HCT116 (cell line): ENCODE data around the gene UBALD2. TPM values are rescaled to one million over a fixed set of nuclear protein-coding genes. Genes with fewer than 3 reads are reported as not detected.

Source experiments
- ATAC-seq: fragments of 200-7000 bp; cut with Tn5 transposase; 2 replicates; pipeline ENCODE4 v1.9.1; 2020; ENCODE audit warnings: mild to moderate bottlenecking, moderate library complexity
- BruUV-seq: library from RNA; stranded (reverse); fragments of 400-500 nt; replicated peaks from 2 replicates; lab custom pipeline; 2021; lab: Mats Ljungman, UMichigan
- CTCF ChIA-PET: fragments of 300-600 bp; sonication (Branson Sonifier 250); formaldehyde crosslinking; loops from one replicate; lab custom pipeline; 2021; ENCODE audit warnings: antibody characterized with exemption; lab: Charles Lee
- POLR2A ChIA-PET: fragments of 300-600, 350-600 bp; sonication (Branson Sonifier 250); formaldehyde crosslinking; loops from one replicate; lab custom pipeline; 2021; ENCODE audit warnings: antibody characterized with exemption; lab: Charles Lee
- RAD21 ChIA-PET, 2 experiments: fragments of 300-600 bp; sonication (Branson Sonifier 250); formaldehyde crosslinking; loops; one replicate each; lab custom pipeline; 2023; ENCODE audit warnings: low total read pairs in 2 of 2; ENCODE audit not compliant: uncharacterized antibody in 2 of 2, unreplicated experiment in 2 of 2, low non-redundant PET in 1 of 2; lab: Charles Lee
- DNase-seq: peaks from one replicate; pipeline ENCODE4 v3.0.0-alpha.2; 2010; ENCODE audit warnings: low read depth, low spot score
- H2AFZ ChIP-seq: fragments of 200-600 bp; shearing (Covaris generic), sonication (generic); 2 replicates; pipeline ENCODE4 v1.6.1; 2017; ENCODE audit warnings: low read depth, mixed run types, mixed read lengths, antibody characterized with exemption, low read length; ENCODE audit not compliant: poor library complexity, severe bottlenecking
- H3K27ac ChIP-seq: 2 replicates; pipeline ENCODE4 v1.5.1; 2012; ENCODE audit warnings: low read depth, low read length
- H3K27me3 ChIP-seq: fragments of 200-600 bp; sonication (generic); 2 replicates; pipeline ENCODE4 v1.6.1; 2016; ENCODE audit warnings: mixed run types, low read length, mixed read lengths; ENCODE audit not compliant: insufficient read depth
- H3K36me3 ChIP-seq, 2 experiments: fragments of 200-500 bp in 1 of 2; fragments of 200-600 bp in 1 of 2; sonication (Bioruptor generic) in 1 of 2; sonication (generic) in 1 of 2; 2 replicates each; pipeline versions ENCODE4 v1.5.1 to v1.6.1; 2014 to 2016; ENCODE audit warnings: low read length in 2 of 2, inconsistent platforms in 1 of 2, mixed read lengths in 1 of 2, mixed run types in 1 of 2; ENCODE audit not compliant: insufficient read depth in 2 of 2, control insufficient read depth in 1 of 2
- H3K4me1 ChIP-seq, 2 experiments: fragments of 200-600 bp in 1 of 2; sonication (generic) in 1 of 2; 2 replicates each; pipeline versions ENCODE4 v1.5.1 to v1.6.1; 2012 to 2017; ENCODE audit warnings: low read length in 2 of 2, inconsistent platforms in 1 of 2, mild to moderate bottlenecking in 1 of 2, mixed read lengths in 1 of 2, mixed run types in 1 of 2, moderate library complexity in 1 of 2; ENCODE audit not compliant: insufficient read depth in 2 of 2, control insufficient read depth in 1 of 2
- H3K4me2 ChIP-seq: fragments of 200-600 bp; sonication (generic); 2 replicates; pipeline ENCODE4 v1.6.1; 2017; ENCODE audit warnings: mixed run types, low read length, mixed read lengths
- H3K4me3 ChIP-seq, 2 experiments: fragments of 200-600 bp in 1 of 2; sonication (generic) in 1 of 2; replicated peaks in 1 of 2; 2 replicates each; pipeline ENCODE4 v1.5.1; 2011 to 2016; ENCODE audit warnings: low read length in 2 of 2, control low read depth in 1 of 2, low read depth in 1 of 2, mild to moderate bottlenecking in 1 of 2, mixed read lengths in 1 of 2, mixed run types in 1 of 2
- H3K79me2 ChIP-seq: fragments of 200-600 bp; sonication (generic); 2 replicates; pipeline ENCODE4 v1.6.1; 2017; ENCODE audit warnings: mild to moderate bottlenecking, mixed run types, low read length, moderate library complexity, mixed read lengths; ENCODE audit not compliant: insufficient read depth
- H3K9ac ChIP-seq: fragments of 200-600 bp; sonication (generic); 2 replicates; pipeline ENCODE4 v1.6.1; 2016; ENCODE audit warnings: low read length, mixed read lengths
- H3K9me2 ChIP-seq: fragments of 200-600 bp; sonication (generic), shearing (Covaris generic); 2 replicates; pipeline ENCODE4 v1.6.1; 2017; ENCODE audit warnings: mixed run types, mild to moderate bottlenecking, moderate library complexity; ENCODE audit not compliant: insufficient read depth
- H3K9me3 ChIP-seq, 2 experiments: fragments of 200-500 bp in 1 of 2; fragments of 200-600 bp in 1 of 2; sonication (Bioruptor generic) in 1 of 2; sonication (generic) in 1 of 2; 2 replicates each; pipeline ENCODE4 v1.6.1; 2014 to 2017; ENCODE audit warnings: low read length in 2 of 2, mixed read lengths in 2 of 2, inconsistent platforms in 1 of 2, low read depth in 1 of 2, mild to moderate bottlenecking in 1 of 2, mixed run types in 1 of 2, moderate library complexity in 1 of 2; ENCODE audit not compliant: control insufficient read depth in 1 of 2, insufficient read depth in 1 of 2
- H4K20me1 ChIP-seq: fragments of 200-600 bp; sonication (generic), shearing (Covaris generic); 2 replicates; pipeline ENCODE4 v1.6.1; 2017; ENCODE audit warnings: mixed run types, mild to moderate bottlenecking, moderate library complexity; ENCODE audit not compliant: insufficient read depth
- ELF1 ChIP-seq: IDR thresholded peaks from 2 replicates; pipeline ENCODE4 v1.6.1; 2012; ENCODE audit warnings: low read depth, borderline replicate concordance
- FOSL1 ChIP-seq: IDR thresholded peaks from 2 replicates; pipeline ENCODE4 v1.6.1; 2012; ENCODE audit warnings: low read depth
- POLR2AphosphoS5 ChIP-seq: IDR thresholded peaks from 2 replicates; pipeline ENCODE4 v1.6.1; 2011; ENCODE audit warnings: mild to moderate bottlenecking, low read depth, low read length, moderate library complexity
- RAD21 ChIP-seq: IDR thresholded peaks from 2 replicates; pipeline ENCODE4 v1.6.1; 2012; ENCODE audit warnings: low read depth, mild to moderate bottlenecking
- REST ChIP-seq: IDR thresholded peaks from 2 replicates; pipeline ENCODE4 v1.6.1; 2012; ENCODE audit warnings: low read depth
- SRF ChIP-seq: IDR thresholded peaks from 2 replicates; pipeline ENCODE4 v1.6.1; 2012; ENCODE audit warnings: low read depth
- YY1 ChIP-seq: IDR thresholded peaks from 2 replicates; pipeline ENCODE4 v1.6.1; 2011; ENCODE audit warnings: low read length, low read depth, moderate library complexity, mild to moderate bottlenecking; ENCODE audit not compliant: insufficient replicate concordance; ENCODE audit errors: extremely low read depth
- intact Hi-C: fragments of 100-400 bp; cut with micrococcal nuclease; formaldehyde crosslinking; loops from 2 replicates; pipeline ENCODE4 v1.10.0; 2022
- total RNA-seq: library from RNA; stranded (reverse); gene quantifications from one replicate; pipeline ENCODE4 v1.2.1, GENCODE V29; 2021; ENCODE audit not compliant: unreplicated experiment
- TF ChIP-seq, protein P1 (sequence below): IDR thresholded peaks from 2 replicates; pipeline ENCODE4 v1.6.1; 2011; ENCODE audit warnings: mild to moderate bottlenecking, low read length, moderate library complexity; ENCODE audit not compliant: insufficient replicate concordance; ENCODE audit errors: extremely low read depth
- TF ChIP-seq, protein P2 (sequence below), 3 experiments: fragments of 200-600 bp in 1 of 3; sonication (generic) in 1 of 3; IDR thresholded peaks in 2 of 3; conservative IDR thresholded peaks in 1 of 3; 2 replicates each; pipeline ENCODE4 v1.5.1; 2012 to 2017; ENCODE audit warnings: low read depth in 2 of 3, low read length in 2 of 3, antibody characterized with exemption in 1 of 3, borderline replicate concordance in 1 of 3, control low read depth in 1 of 3, mild to moderate bottlenecking in 1 of 3, mixed read lengths in 1 of 3, mixed run types in 1 of 3, moderate library complexity in 1 of 3; ENCODE audit not compliant: insufficient read depth in 1 of 3

Gene UBALD2
- total RNA-seq, 1 experiment from 2014 or later: 94.3 TPM

GRCh38 chr17:76239538-76240274 is 25.4 kb upstream of the UBALD2 start:
- H2AFZ ChIP-seq: no peak overlapping the region
- no peak overlapping the region for H3K27ac ChIP-seq
- ChIA-PET CTCF (no interaction called here), POLR2A (interaction anchor here (0.6 kb wide), 2 partner anchors 31 to 241 kb away, joined by 3 to 5 read pairs; no protein-coding TSS in a partner anchor), RAD21 (no interaction called here)
- no TSS peak for BruUV-seq
- H3K9me2 ChIP-seq: no peaks in the 10 kb centered on the region
- no peaks in the 10 kb centered on the region for H4K20me1 ChIP-seq
- H3K4me3 ChIP-seq: no peak overlapping the region
- TF ChIP-seq SRF (no peak), RAD21 (no peak), REST (no peak), FOSL1 (no peak), POLR2AphosphoS5 (no peak), YY1 (no peak), ELF1 (no peak)
- TF ChIP-seq, protein P1, sequence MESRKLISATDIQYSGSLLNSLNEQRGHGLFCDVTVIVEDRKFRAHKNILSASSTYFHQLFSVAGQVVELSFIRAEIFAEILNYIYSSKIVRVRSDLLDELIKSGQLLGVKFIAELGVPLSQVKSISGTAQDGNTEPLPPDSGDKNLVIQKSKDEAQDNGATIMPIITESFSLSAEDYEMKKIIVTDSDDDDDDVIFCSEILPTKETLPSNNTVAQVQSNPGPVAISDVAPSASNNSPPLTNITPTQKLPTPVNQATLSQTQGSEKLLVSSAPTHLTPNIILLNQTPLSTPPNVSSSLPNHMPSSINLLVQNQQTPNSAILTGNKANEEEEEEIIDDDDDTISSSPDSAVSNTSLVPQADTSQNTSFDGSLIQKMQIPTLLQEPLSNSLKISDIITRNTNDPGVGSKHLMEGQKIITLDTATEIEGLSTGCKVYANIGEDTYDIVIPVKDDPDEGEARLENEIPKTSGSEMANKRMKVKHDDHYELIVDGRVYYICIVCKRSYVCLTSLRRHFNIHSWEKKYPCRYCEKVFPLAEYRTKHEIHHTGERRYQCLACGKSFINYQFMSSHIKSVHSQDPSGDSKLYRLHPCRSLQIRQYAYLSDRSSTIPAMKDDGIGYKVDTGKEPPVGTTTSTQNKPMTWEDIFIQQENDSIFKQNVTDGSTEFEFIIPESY: no peak
- TF ChIP-seq, protein P2, sequence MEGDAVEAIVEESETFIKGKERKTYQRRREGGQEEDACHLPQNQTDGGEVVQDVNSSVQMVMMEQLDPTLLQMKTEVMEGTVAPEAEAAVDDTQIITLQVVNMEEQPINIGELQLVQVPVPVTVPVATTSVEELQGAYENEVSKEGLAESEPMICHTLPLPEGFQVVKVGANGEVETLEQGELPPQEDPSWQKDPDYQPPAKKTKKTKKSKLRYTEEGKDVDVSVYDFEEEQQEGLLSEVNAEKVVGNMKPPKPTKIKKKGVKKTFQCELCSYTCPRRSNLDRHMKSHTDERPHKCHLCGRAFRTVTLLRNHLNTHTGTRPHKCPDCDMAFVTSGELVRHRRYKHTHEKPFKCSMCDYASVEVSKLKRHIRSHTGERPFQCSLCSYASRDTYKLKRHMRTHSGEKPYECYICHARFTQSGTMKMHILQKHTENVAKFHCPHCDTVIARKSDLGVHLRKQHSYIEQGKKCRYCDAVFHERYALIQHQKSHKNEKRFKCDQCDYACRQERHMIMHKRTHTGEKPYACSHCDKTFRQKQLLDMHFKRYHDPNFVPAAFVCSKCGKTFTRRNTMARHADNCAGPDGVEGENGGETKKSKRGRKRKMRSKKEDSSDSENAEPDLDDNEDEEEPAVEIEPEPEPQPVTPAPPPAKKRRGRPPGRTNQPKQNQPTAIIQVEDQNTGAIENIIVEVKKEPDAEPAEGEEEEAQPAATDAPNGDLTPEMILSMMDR (IDR thresholded peaks at IDR 0.05 in 2 of 3, conservative IDR thresholded peaks at IDR 0.05 in 1 of 3; ENCODE audit: borderline replicate concordance in 1 of 3, insufficient read depth in 1 of 3, low read depth in 2 of 3, low read length in 2 of 3): no peak
- no peak overlapping the region for H3K9ac ChIP-seq
- no peaks in the 10 kb centered on the region for H3K79me2 ChIP-seq
- ATAC-seq (no peak), DNase-seq (no peak)
- no peaks in the 10 kb centered on the region for H3K36me3 ChIP-seq
- H3K4me2 ChIP-seq: no peak overlapping the region
- intact Hi-C loops: no loop called here
- H3K9me3 ChIP-seq: no peaks in the 10 kb centered on the region
- H3K27me3 ChIP-seq: no peaks in the 10 kb centered on the region
- H3K4me1 ChIP-seq: peaks cover 3 to 16% of the 10 kb centered on the region in 2 experiments; a peak in 3 of 4 replicates
